Measurements from ENCODE around the gene SLC7A4.

DNA sequence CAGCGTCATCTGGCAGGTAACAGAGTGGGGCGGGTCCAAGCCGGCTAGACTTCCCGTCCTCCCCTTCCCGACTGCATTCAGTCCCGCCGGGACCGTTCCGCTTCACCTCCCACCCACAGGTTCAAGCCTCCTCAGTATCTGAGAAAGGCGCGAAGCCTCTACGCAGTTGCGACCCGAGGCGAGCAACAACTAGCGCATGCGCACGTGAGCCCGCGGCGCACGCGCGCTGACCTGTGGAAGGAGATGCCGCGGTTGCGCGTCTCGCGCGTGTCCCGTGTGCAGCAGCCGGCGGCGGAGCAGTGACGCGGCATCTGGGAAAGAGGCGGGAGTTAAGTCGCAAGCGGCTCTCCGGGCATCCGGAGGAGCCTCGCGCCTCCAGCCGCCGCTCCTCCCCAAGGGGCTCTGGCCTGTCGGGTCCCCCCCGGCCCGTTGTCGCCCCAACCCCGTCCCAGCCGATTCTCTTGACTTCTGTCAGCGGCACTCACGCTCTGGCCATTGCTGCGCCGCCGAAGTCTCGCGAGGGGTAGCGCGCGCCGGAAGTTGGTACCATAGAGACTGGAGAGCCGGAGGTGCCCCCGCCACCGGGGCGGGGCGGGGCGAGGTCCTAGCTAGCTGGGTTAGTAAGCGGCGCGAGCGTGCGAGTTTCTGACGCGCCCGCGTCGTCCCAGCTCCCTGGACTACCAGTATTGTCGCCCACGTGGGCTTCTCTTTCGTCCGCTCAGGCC lies 30.6 kb downstream of the SLC7A4 start, which contains the start of gene THAP7:
- no peak for TF ChIP-seq EZH2 (IDR thresholded peaks at IDR 0.05)
- TF ChIP-seq, protein P1, sequence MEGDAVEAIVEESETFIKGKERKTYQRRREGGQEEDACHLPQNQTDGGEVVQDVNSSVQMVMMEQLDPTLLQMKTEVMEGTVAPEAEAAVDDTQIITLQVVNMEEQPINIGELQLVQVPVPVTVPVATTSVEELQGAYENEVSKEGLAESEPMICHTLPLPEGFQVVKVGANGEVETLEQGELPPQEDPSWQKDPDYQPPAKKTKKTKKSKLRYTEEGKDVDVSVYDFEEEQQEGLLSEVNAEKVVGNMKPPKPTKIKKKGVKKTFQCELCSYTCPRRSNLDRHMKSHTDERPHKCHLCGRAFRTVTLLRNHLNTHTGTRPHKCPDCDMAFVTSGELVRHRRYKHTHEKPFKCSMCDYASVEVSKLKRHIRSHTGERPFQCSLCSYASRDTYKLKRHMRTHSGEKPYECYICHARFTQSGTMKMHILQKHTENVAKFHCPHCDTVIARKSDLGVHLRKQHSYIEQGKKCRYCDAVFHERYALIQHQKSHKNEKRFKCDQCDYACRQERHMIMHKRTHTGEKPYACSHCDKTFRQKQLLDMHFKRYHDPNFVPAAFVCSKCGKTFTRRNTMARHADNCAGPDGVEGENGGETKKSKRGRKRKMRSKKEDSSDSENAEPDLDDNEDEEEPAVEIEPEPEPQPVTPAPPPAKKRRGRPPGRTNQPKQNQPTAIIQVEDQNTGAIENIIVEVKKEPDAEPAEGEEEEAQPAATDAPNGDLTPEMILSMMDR (IDR thresholded peaks at IDR 0.05) = no peak

All from neural progenitor cell (in vitro differentiated cells).